ENCODE results near the gene SLC7A4. TPM values are rescaled to one million over a fixed set of nuclear protein-coding genes. Genes with fewer than 3 reads are reported as not detected.
"Not testable (repeated sequence)": the region's sequence is repeated elsewhere in the genome, so short reads cannot be mapped to it uniquely, and the experiment has no call there.

The SLC7A4 gene
- total and polyA plus RNA-seq, 2 donors = 0.19 to 0.37 TPM

GRCh38 chr22:21073482-21073881, 41.1 kb upstream of the SLC7A4 start:
- Histone ChIP-seq H3K27ac (ENCODE audit: low read depth in 1 of 2, low read length in 1 of 2) (no peak overlapping the region), H3K9me3 (ENCODE audit: control insufficient read depth in 2 of 2, insufficient read depth in 1 of 2, low read length in 1 of 2) (no peaks in the 10 kb centered on the region), H3K36me3 (ENCODE audit: control insufficient read depth in 2 of 2, insufficient read depth in 2 of 2, low read length in 1 of 2) (no peaks in the 10 kb centered on the region), H3K27me3 (ENCODE audit: control insufficient read depth in 2 of 2, insufficient read depth in 1 of 2, low read length in 1 of 2) (peaks cover 0 to 2% of the 10 kb centered on the region in 2 donors), H3K4me3 (ENCODE audit: low read length in 2 of 2) (no peak overlapping the region), H3K4me1 (ENCODE audit: control insufficient read depth in 2 of 2, insufficient read depth in 2 of 2, low read length in 2 of 2) (no peaks in the 10 kb centered on the region)
- WGBS = 95% methylated on average over 5 of the region's 5 CpGs
- no peak for DNase-seq (ENCODE audit: low read depth in 6 of 9, low spot score in 9 of 9)

DNA sequence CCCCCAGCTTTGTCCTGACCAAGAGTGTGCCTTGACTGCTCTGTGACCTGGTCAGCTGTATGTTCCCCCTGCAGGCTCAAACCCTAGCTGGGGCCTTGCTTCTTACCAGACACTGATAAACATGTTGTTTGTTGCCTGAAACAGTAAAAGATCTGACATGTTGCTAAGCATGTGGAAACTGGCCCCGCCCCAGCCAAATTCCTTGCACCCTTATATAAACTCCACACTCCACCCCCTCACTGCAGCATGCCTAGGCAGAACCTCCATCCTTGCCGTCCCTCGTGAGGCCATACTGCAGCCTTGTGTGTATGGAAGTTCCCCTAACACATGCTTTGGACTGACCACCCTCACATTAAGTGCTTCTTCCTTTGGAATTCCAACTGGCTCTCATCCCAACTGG, 40.7 kb upstream of the SLC7A4 start:
- no peaks in the 10 kb centered on the region for H3K9me3 ChIP-seq (ENCODE audit: control insufficient read depth in 2 of 2, insufficient read depth in 1 of 2, low read length in 1 of 2)
- WGBS = 88% methylated on average over 3 of the region's 3 CpGs
- H3K4me3 ChIP-seq (ENCODE audit: low read length in 2 of 2) = no peak overlapping the region
- H3K36me3 ChIP-seq (ENCODE audit: control insufficient read depth in 2 of 2, insufficient read depth in 2 of 2, low read length in 1 of 2) = no peaks in the 10 kb centered on the region
- peaks cover 0 to 2% of the 10 kb centered on the region in 2 donors for H3K27me3 ChIP-seq (ENCODE audit: control insufficient read depth in 2 of 2, insufficient read depth in 1 of 2, low read length in 1 of 2)
- no peak overlapping the region for H3K27ac ChIP-seq (ENCODE audit: low read depth in 1 of 2, low read length in 1 of 2)
- no peak for DNase-seq (ENCODE audit: low read depth in 6 of 9, low spot score in 9 of 9)
- H3K4me1 ChIP-seq (ENCODE audit: control insufficient read depth in 2 of 2, insufficient read depth in 2 of 2, low read length in 2 of 2) = no peaks in the 10 kb centered on the region

DNA sequence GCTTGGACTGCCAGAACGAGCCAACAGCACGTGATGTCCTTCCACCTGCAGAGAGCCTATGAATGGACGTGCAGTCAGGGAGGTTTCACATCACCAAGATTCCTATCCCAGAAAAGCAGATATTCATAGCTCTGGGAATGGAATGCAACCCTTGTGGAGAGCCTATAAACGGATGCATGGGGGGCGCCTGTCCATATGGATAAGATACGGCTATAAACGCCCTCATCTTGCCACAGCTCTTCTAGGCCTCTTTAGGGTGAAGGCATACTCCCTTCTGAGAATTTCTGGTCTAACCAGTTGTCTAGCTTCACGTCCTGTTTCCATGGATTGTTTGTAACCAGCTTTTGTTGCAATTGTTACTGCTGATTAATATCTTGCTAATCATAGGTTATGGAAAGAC, 39.4 kb upstream of the SLC7A4 start:
- not testable (repeated sequence) for H3K9me3 ChIP-seq (ENCODE audit: control insufficient read depth in 2 of 2, insufficient read depth in 1 of 2, low read length in 1 of 2); DNase-seq (ENCODE audit: low read depth in 6 of 9, low spot score in 9 of 9); H3K27me3 ChIP-seq (ENCODE audit: control insufficient read depth in 2 of 2, insufficient read depth in 1 of 2, low read length in 1 of 2); H3K4me1 ChIP-seq (ENCODE audit: control insufficient read depth in 2 of 2, insufficient read depth in 2 of 2, low read length in 2 of 2); H3K4me3 ChIP-seq (ENCODE audit: low read length in 2 of 2); H3K36me3 ChIP-seq (ENCODE audit: control insufficient read depth in 2 of 2, insufficient read depth in 2 of 2, low read length in 1 of 2); H3K27ac ChIP-seq (ENCODE audit: low read depth in 1 of 2, low read length in 1 of 2)
- 85% methylated on average over 8 of the region's 8 CpGs for WGBS

GRCh38 chr22:21070690-21071615, 38.6 kb upstream of the SLC7A4 start:
- no peak overlapping the region for H3K4me3 ChIP-seq (ENCODE audit: low read length in 2 of 2)
- no peaks in the 10 kb centered on the region for H3K9me3 ChIP-seq (ENCODE audit: control insufficient read depth in 2 of 2, insufficient read depth in 1 of 2, low read length in 1 of 2)
- no peaks in the 10 kb centered on the region for H3K36me3 ChIP-seq (ENCODE audit: control insufficient read depth in 2 of 2, insufficient read depth in 2 of 2, low read length in 1 of 2)
- WGBS = 93% methylated on average over 17 of the region's 17 CpGs
- H3K27me3 ChIP-seq (ENCODE audit: control insufficient read depth in 2 of 2, insufficient read depth in 1 of 2, low read length in 1 of 2) = peaks cover 0 to 2% of the 10 kb centered on the region in 2 donors
- H3K4me1 ChIP-seq (ENCODE audit: control insufficient read depth in 2 of 2, insufficient read depth in 2 of 2, low read length in 2 of 2) = no peaks in the 10 kb centered on the region
- H3K27ac ChIP-seq (ENCODE audit: low read depth in 1 of 2, low read length in 1 of 2) = no peak overlapping the region
- DNase-seq (ENCODE audit: low read depth in 6 of 9, low spot score in 9 of 9) = no peak

DNA sequence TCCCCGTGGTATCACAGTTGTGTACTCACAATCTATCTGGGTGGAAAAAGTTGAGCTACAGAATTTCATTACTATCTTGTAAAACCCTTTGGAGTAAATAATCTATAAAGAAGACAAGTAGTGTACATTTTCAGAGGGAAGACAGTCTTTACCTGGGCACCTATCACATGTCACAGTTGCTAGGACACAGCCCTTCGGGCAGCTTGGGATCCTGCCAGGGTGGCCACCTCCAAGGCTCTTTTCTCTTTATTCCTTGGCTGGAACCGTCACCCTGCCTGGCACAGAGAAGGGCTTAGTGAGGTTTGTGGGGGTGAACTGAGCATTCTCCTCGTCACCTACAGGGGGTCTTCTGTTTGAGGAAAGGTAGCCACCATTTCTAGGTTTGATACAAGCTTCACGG, 37.0 kb upstream of the SLC7A4 start:
- DNase-seq (ENCODE audit: low read depth in 6 of 9, low spot score in 9 of 9) = no peak
- Histone ChIP-seq H3K4me3 (ENCODE audit: low read length in 2 of 2) (no peak overlapping the region), H3K4me1 (ENCODE audit: control insufficient read depth in 2 of 2, insufficient read depth in 2 of 2, low read length in 2 of 2) (no peaks in the 10 kb centered on the region), H3K36me3 (ENCODE audit: control insufficient read depth in 2 of 2, insufficient read depth in 2 of 2, low read length in 1 of 2) (no peaks in the 10 kb centered on the region), H3K27ac (ENCODE audit: low read depth in 1 of 2, low read length in 1 of 2) (no peak overlapping the region), H3K27me3 (ENCODE audit: control insufficient read depth in 2 of 2, insufficient read depth in 1 of 2, low read length in 1 of 2) (peaks cover 0 to 4% of the 10 kb centered on the region in 2 donors), H3K9me3 (ENCODE audit: control insufficient read depth in 2 of 2, insufficient read depth in 1 of 2, low read length in 1 of 2) (no peaks in the 10 kb centered on the region)
- 76% methylated on average over 5 of the region's 5 CpGs for WGBS

- Histone ChIP-seq H3K9me3 (ENCODE audit: control insufficient read depth in 2 of 2, insufficient read depth in 1 of 2, low read length in 1 of 2) (no peaks in the 10 kb centered on the region), H3K36me3 (ENCODE audit: control insufficient read depth in 2 of 2, insufficient read depth in 2 of 2, low read length in 1 of 2) (no peaks in the 10 kb centered on the region), H3K27ac (ENCODE audit: low read depth in 1 of 2, low read length in 1 of 2) (no peak overlapping the region), H3K27me3 (ENCODE audit: control insufficient read depth in 2 of 2, insufficient read depth in 1 of 2, low read length in 1 of 2) (peaks cover 0 to 2% of the 10 kb centered on the region in 2 donors), H3K4me3 (ENCODE audit: low read length in 2 of 2) (no peak overlapping the region), H3K4me1 (ENCODE audit: control insufficient read depth in 2 of 2, insufficient read depth in 2 of 2, low read length in 2 of 2) (no peaks in the 10 kb centered on the region)
- 95% methylated on average over 4 of the region's 4 CpGs for WGBS
- no peak for DNase-seq (ENCODE audit: low read depth in 6 of 9, low spot score in 9 of 9)
These were observed 36.4 kb upstream of the SLC7A4 start for GRCh38 chr22:21068681-21069276.

DNA sequence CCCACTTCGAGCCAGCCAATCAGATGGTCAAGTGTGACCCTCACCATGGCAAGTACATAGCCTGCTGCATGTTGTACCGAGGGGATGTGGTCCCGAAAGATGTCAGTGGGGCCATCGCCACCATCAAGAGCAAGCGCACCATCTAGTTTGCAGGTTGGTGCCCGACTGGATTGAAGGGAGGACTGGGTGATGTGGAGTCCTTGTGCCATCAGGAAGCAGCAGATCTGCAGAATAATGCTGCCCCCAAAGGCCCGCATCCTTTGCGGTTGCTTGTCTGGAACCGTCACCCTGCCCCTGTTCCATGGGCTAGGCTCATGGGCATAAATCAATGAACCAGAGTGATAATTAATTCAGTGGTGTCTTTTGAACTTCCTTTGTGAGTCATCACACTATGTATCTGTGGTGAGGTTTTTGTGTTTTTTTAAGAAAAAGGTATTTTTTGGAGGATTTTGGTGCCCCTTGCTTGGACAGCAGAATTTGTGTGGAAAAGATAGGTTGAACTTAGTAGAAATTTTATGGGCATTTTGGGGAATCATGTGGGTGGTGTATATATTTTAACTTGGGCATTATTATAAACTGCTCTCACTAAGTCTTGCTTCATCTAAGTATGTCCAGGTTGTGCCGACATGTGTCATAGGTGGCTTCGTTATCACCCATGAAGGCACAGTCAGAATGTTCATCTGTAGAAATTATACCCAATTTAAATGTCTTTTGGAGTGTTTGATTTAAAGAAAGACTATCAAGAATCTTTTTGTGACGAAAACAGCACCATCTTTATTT, 35.7 kb upstream of the SLC7A4 start:
- Histone ChIP-seq H3K27ac (ENCODE audit: low read depth in 1 of 2, low read length in 1 of 2) (no peak overlapping the region), H3K9me3 (ENCODE audit: control insufficient read depth in 2 of 2, insufficient read depth in 1 of 2, low read length in 1 of 2) (no peaks in the 10 kb centered on the region), H3K36me3 (ENCODE audit: control insufficient read depth in 2 of 2, insufficient read depth in 2 of 2, low read length in 1 of 2) (no peaks in the 10 kb centered on the region), H3K4me3 (ENCODE audit: low read length in 2 of 2) (no peak overlapping the region), H3K27me3 (ENCODE audit: control insufficient read depth in 2 of 2, insufficient read depth in 1 of 2, low read length in 1 of 2) (peaks cover 0 to 2% of the 10 kb centered on the region in 2 donors), H3K4me1 (ENCODE audit: control insufficient read depth in 2 of 2, insufficient read depth in 2 of 2, low read length in 2 of 2) (no peaks in the 10 kb centered on the region)
- WGBS = 94% methylated on average over 12 of the region's 12 CpGs
- DNase-seq (ENCODE audit: low read depth in 6 of 9, low spot score in 9 of 9) = no peak

- H3K4me3 ChIP-seq (ENCODE audit: low read length in 2 of 2) = no peak overlapping the region
- no peak for DNase-seq (ENCODE audit: low read depth in 6 of 9, low spot score in 9 of 9)
- no peak overlapping the region for H3K27ac ChIP-seq (ENCODE audit: low read depth in 1 of 2, low read length in 1 of 2)
- H3K9me3 ChIP-seq (ENCODE audit: control insufficient read depth in 2 of 2, insufficient read depth in 1 of 2, low read length in 1 of 2) = no peaks in the 10 kb centered on the region
- WGBS = 96% methylated on average over 28 of the region's 28 CpGs
- no peaks in the 10 kb centered on the region for H3K4me1 ChIP-seq (ENCODE audit: control insufficient read depth in 2 of 2, insufficient read depth in 2 of 2, low read length in 2 of 2)
- H3K27me3 ChIP-seq (ENCODE audit: control insufficient read depth in 2 of 2, insufficient read depth in 1 of 2, low read length in 1 of 2) = peaks cover 0 to 2% of the 10 kb centered on the region in 2 donors
- H3K36me3 ChIP-seq (ENCODE audit: control insufficient read depth in 2 of 2, insufficient read depth in 2 of 2, low read length in 1 of 2) = no peaks in the 10 kb centered on the region
These were observed 34.9 kb upstream of the SLC7A4 start for GRCh38 chr22:21067075-21067900.

Measured in thymus (tissue), 11 donors.